H1 (cell line): ENCODE results near the gene RASGEF1C. TPM values are rescaled to one million over a fixed set of nuclear protein-coding genes. Genes with fewer than 3 reads are reported as not detected.

ENCODE experiments used
- CTCF ChIA-PET: fragments of 300-600 bp; sonication (Branson Sonifier 250); formaldehyde crosslinking; loops from one replicate; lab custom pipeline; 2021; ENCODE audit not compliant: partially characterized antibody; lab: Charles Lee
- POLR2A ChIA-PET: fragments of 300-600 bp; sonication (Branson Sonifier 250); formaldehyde crosslinking; loops from one replicate; lab custom pipeline; 2021; ENCODE audit warnings: inconsistent platforms; ENCODE audit not compliant: partially characterized antibody; lab: Charles Lee
- DNase-seq, 2 experiments: peaks; one replicate each; pipeline versions ENCODE4 v3.0.0 to v3.0.0-alpha.2; 2010 to 2022; ENCODE audit warnings: low spot score in 2 of 2, low read depth in 1 of 2, mixed read lengths in 1 of 2
- FAIRE-seq: peaks from 2 replicates; lab custom pipeline; 2011; peaks lifted over from hg19 to GRCh38; lab: Jason Lieb, UNC
- H2AFZ ChIP-seq: 2 replicates; pipeline ENCODE4 v1.8.1; 2012; ENCODE audit warnings: low read length, inconsistent platforms
- H2AK5ac ChIP-seq: 2 replicates; pipeline ENCODE4 v1.6.1; 2013; ENCODE audit warnings: low read depth, low read length
- H2BK120ac ChIP-seq: replicated peaks from 2 replicates; pipeline ENCODE3; 2013; ENCODE audit warnings: low read depth, low read length, inconsistent platforms
- H2BK12ac ChIP-seq: 2 replicates; pipeline ENCODE4 v1.6.1; 2013; ENCODE audit warnings: low read depth, low read length
- H2BK15ac ChIP-seq: 2 replicates; pipeline ENCODE4 v1.6.1; 2013; ENCODE audit warnings: low read length
- H2BK20ac ChIP-seq: 2 replicates; pipeline ENCODE4 v1.6.1; 2013; ENCODE audit warnings: low read length
- H2BK5ac ChIP-seq: 2 replicates; pipeline ENCODE4 v1.6.1; 2013; ENCODE audit warnings: low read depth, low read length
- H3K14ac ChIP-seq: 2 replicates; pipeline ENCODE4 v1.6.1; 2013; ENCODE audit warnings: inconsistent platforms; ENCODE audit not compliant: insufficient read length
- H3K18ac ChIP-seq: 2 replicates; pipeline ENCODE4 v1.6.1; 2013; ENCODE audit warnings: low read length; ENCODE audit errors: extremely low read depth
- H3K23ac ChIP-seq: 2 replicates; pipeline ENCODE4 v1.6.1; 2013; ENCODE audit warnings: inconsistent platforms; ENCODE audit not compliant: insufficient read length
- H3K23me2 ChIP-seq: 2 replicates; pipeline ENCODE4 v1.6.1; 2013; ENCODE audit warnings: low read depth, low read length
- H3K27ac ChIP-seq: 2 replicates; pipeline ENCODE4 v1.6.1; 2011; ENCODE audit warnings: low read depth, low read length, inconsistent platforms
- H3K27me3 ChIP-seq, 4 experiments: replicated peaks in 1 of 4; 1 replicate in 1 of 4; 2 replicates in 3 of 4; pipeline versions ENCODE4 v1.6.1 to v1.8.1; 2011 to 2013; ENCODE audit warnings: low read length in 3 of 4, mild to moderate bottlenecking in 3 of 4, inconsistent platforms in 2 of 4, mixed read lengths in 2 of 4, moderate library complexity in 1 of 4; ENCODE audit not compliant: control insufficient read depth in 3 of 4, insufficient read depth in 3 of 4; ENCODE audit errors: extremely low read depth in 1 of 4
- H3K36me3 ChIP-seq, 4 experiments: 2 replicates each; pipeline versions ENCODE4 v1.6.1 to v1.8.1; 2011 to 2013; ENCODE audit warnings: mild to moderate bottlenecking in 4 of 4, low read length in 3 of 4, moderate library complexity in 2 of 4, control low read depth in 1 of 4, inconsistent platforms in 1 of 4; ENCODE audit not compliant: insufficient read depth in 4 of 4, control insufficient read depth in 2 of 4
- H3K4ac ChIP-seq: replicated peaks from 2 replicates; pipeline ENCODE3; 2013; ENCODE audit warnings: low read length, low read depth, mixed read lengths, inconsistent platforms; ENCODE audit not compliant: insufficient read length
- H3K4me1 ChIP-seq, 4 experiments: replicated peaks in 1 of 4; 1 replicate in 1 of 4; 2 replicates in 3 of 4; pipeline versions ENCODE4 v1.6.1 to v1.8.1; 2011 to 2013; ENCODE audit warnings: low read length in 3 of 4, inconsistent platforms in 2 of 4, mixed read lengths in 1 of 4; ENCODE audit not compliant: insufficient read depth in 4 of 4, control insufficient read depth in 3 of 4
- H3K4me2 ChIP-seq, 2 experiments: 2 replicates each; pipeline versions ENCODE4 v1.6.1 to v1.8.1; 2011 to 2013; ENCODE audit warnings: low read depth in 2 of 2, low read length in 2 of 2, control low read depth in 1 of 2, inconsistent platforms in 1 of 2, mild to moderate bottlenecking in 1 of 2; ENCODE audit not compliant: insufficient read depth in 1 of 2
- H3K4me3 ChIP-seq, 4 experiments: fragments of 200-600, 300-600 bp in 1 of 4; sonication (generic), shearing (Covaris generic), sonication (Bioruptor Twin) in 1 of 4; 2 replicates each; pipeline versions ENCODE4 v1.5.1 to v1.8.1; 2011 to 2016; ENCODE audit warnings: low read length in 4 of 4, low read depth in 3 of 4, control low read depth in 2 of 4, inconsistent platforms in 2 of 4, mild to moderate bottlenecking in 2 of 4, mixed read lengths in 1 of 4, moderate library complexity in 1 of 4; ENCODE audit not compliant: insufficient read depth in 2 of 4; ENCODE audit errors: extremely low read depth in 1 of 4
- H3K56ac ChIP-seq: replicated peaks from 2 replicates; pipeline ENCODE3; 2013; ENCODE audit warnings: low read depth, mild to moderate bottlenecking, mixed read lengths, low read length, inconsistent platforms; ENCODE audit not compliant: insufficient read length
- H3K79me1 ChIP-seq: 2 replicates; pipeline ENCODE4 v1.6.1; 2013; ENCODE audit warnings: low read depth, low read length, control low read depth
- H3K79me2 ChIP-seq, 2 experiments: 2 replicates each; pipeline versions ENCODE4 v1.6.1 to v1.8.1; 2012 to 2013; ENCODE audit warnings: low read length in 2 of 2, mild to moderate bottlenecking in 2 of 2, inconsistent platforms in 1 of 2; ENCODE audit not compliant: insufficient read depth in 2 of 2, control insufficient read depth in 1 of 2
- H3K9ac ChIP-seq, 4 experiments: replicated peaks in 1 of 4; 1 replicate in 1 of 4; 2 replicates in 3 of 4; pipeline versions ENCODE4 v1.6.1 to v1.8.1; 2011 to 2013; ENCODE audit warnings: low read depth in 3 of 4, low read length in 3 of 4, control low read depth in 2 of 4, mild to moderate bottlenecking in 2 of 4, moderate library complexity in 2 of 4, inconsistent platforms in 1 of 4; ENCODE audit errors: extremely low read depth in 1 of 4
- H3K9me3 ChIP-seq, 2 experiments: 2 replicates each; pipeline versions ENCODE4 v1.6.1 to v1.8.1; 2012 to 2013; ENCODE audit warnings: mild to moderate bottlenecking in 2 of 2, moderate library complexity in 2 of 2, control low read depth in 1 of 2, inconsistent platforms in 1 of 2, low read depth in 1 of 2, low read length in 1 of 2, mixed read lengths in 1 of 2; ENCODE audit not compliant: insufficient read depth in 2 of 2
- H4K20me1 ChIP-seq, 2 experiments: replicated peaks in 1 of 2; 2 replicates each; pipeline versions ENCODE3 to v1.8.1; 2011 to 2013; ENCODE audit warnings: inconsistent platforms in 2 of 2, low read length in 2 of 2, mild to moderate bottlenecking in 1 of 2; ENCODE audit not compliant: insufficient read depth in 2 of 2, control insufficient read depth in 1 of 2
- H4K5ac ChIP-seq: 2 replicates; pipeline ENCODE4 v1.6.1; 2013; ENCODE audit warnings: low read length, low read depth, mixed read lengths, inconsistent platforms; ENCODE audit not compliant: insufficient read length
- H4K8ac ChIP-seq: 2 replicates; pipeline ENCODE4 v1.8.0; 2013; ENCODE audit warnings: mild to moderate bottlenecking, moderate library complexity, low read length, inconsistent platforms; ENCODE audit not compliant: insufficient read depth; ENCODE audit errors: extremely low read depth
- H4K91ac ChIP-seq: replicated peaks from 2 replicates; pipeline ENCODE3; 2013; ENCODE audit warnings: low read length, mixed read lengths, inconsistent platforms; ENCODE audit not compliant: insufficient read length
- BRCA1 ChIP-seq: IDR thresholded peaks from 2 replicates; pipeline ENCODE4 v1.6.1; 2012; ENCODE audit warnings: low read depth, low read length, improper control_type of control experiment
- GABPA ChIP-seq: IDR thresholded peaks from 2 replicates; pipeline ENCODE4 v1.6.1; 2011; ENCODE audit warnings: mild to moderate bottlenecking, low read length, moderate library complexity, borderline replicate concordance; ENCODE audit not compliant: insufficient read depth
- JUN ChIP-seq: IDR thresholded peaks from 2 replicates; pipeline ENCODE4 v1.6.1; 2011; ENCODE audit warnings: low read depth, mild to moderate bottlenecking, improper control_type of control experiment, low read length
- POLR2A ChIP-seq, 2 experiments: IDR thresholded peaks; 1 replicate in 1 of 2; 2 replicates in 1 of 2; pipeline ENCODE4 v1.6.1; 2011; ENCODE audit warnings: low read depth in 2 of 2, low read length in 2 of 2, mild to moderate bottlenecking in 2 of 2; ENCODE audit errors: control extremely low read depth in 1 of 2
- SAP30 ChIP-seq: fragments of 300-600 bp; sonication (generic); IDR thresholded peaks from 2 replicates; pipeline ENCODE4 v1.7.1; 2012; ENCODE audit warnings: low read length, moderate library complexity, mild to moderate bottlenecking, inconsistent platforms; ENCODE audit not compliant: insufficient read depth, insufficient replicate concordance
- SUZ12 ChIP-seq: fragments of 200-600 bp; sonication (generic); IDR thresholded peaks from 2 replicates; pipeline ENCODE4 v1.6.1; 2012; ENCODE audit warnings: mild to moderate bottlenecking, inconsistent platforms, low read length, moderate library complexity, mixed read lengths
- TAF7 ChIP-seq: optimal IDR thresholded peaks from 2 replicates; pipeline ENCODE3; 2011; ENCODE audit warnings: low read depth, mild to moderate bottlenecking, inconsistent platforms, low read length, moderate library complexity, borderline replicate concordance
- TBP ChIP-seq: IDR thresholded peaks from 2 replicates; pipeline ENCODE4 v1.6.1; 2011; ENCODE audit warnings: low read depth, low read length, improper control_type of control experiment
- WGBS, 2 experiments: shearing (Covaris generic) in 1 of 2; methylation state at CpG; one replicate each; pipeline versions ENCODE4 v1.1.6 to v1.1.7; 2013 to 2015; ENCODE audit warnings: low lambda C conversion rate in 2 of 2, mixed read lengths in 2 of 2, inconsistent platforms in 1 of 2, low coverage in 1 of 2, missing lambda C conversion rate in 1 of 2; ENCODE audit not compliant: insufficient replicate concordance in 2 of 2, insufficient coverage in 1 of 2, insufficient read length in 1 of 2; ENCODE audit errors: extremely low coverage in 1 of 2, missing lambda C conversion rate in 1 of 2; 5-methylcytosine and 5-hydroxymethylcytosine counted together
- polyA plus RNA-seq, 7 experiments: library from polyadenylated mRNA; depleted of rRNA in 3 of 7; stranded (reverse) in 5 of 7; unstranded in 2 of 7; fragments of >200 nt in 5 of 7; fragments of 200-250 nt in 2 of 7; gene quantifications; 1 replicate in 5 of 7; 2 replicates in 1 of 7; 4 replicates in 1 of 7; pipeline versions ENCODE4 v1.2.1 to v1.2.3, GENCODE V29; 2011 to 2013; ENCODE audit warnings: missing spikeins in 2 of 7, mixed read lengths in 2 of 7
- total RNA-seq: library from RNA; stranded (reverse); fragmentation: NEBNext Ultra II Directional; extraction: Animal tissue kit (Norgen Biotek cat#: 25700); gene quantifications from 2 replicates; pipeline ENCODE4 v1.2.1, GENCODE V29; 2021

Gene RASGEF1C
- total and polyA plus RNA-seq, 2 of the 8 experiments (the other 6 are each of a cell fraction or from before 2014, with no cell fraction given), result 0.26 to 0.61 TPM

DNA sequence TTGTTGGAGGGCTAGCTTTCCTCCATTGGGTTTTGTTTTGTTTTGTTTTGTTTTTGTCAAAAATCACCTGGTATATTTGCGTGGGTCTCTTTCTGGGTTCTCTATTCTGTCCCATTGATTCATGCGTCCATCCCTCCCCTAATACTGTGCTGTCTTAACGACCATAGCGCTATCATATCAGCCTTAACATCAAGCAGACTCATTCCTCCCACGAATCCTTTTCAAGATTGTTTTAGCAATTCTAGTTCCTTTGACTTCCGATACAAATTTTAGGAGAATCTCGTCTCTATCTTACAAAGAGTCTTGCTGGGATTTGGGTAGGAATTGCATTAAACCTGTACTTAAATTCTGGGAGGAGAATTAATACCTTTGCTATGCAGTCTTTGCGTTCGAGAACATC, 106.4 kb downstream of the RASGEF1C start:
- Histone ChIP-seq H2AFZ (no peak overlapping the region), H3K14ac (no peak overlapping the region), H3K27me3 (no peaks in the 10 kb centered on the region), H3K18ac (no peak overlapping the region), H4K91ac (no peak overlapping the region), H2BK15ac (no peak overlapping the region), H3K23me2 (no peaks in the 10 kb centered on the region), H3K4me2 (no peak overlapping the region), H3K4ac (no peak overlapping the region), H4K8ac (no peak overlapping the region), H3K9ac (no peak overlapping the region), H3K56ac (no peak overlapping the region), H2BK5ac (no peak overlapping the region), H3K36me3 (no peaks in the 10 kb centered on the region), H3K79me1 (no peaks in the 10 kb centered on the region), H2BK20ac (no peak overlapping the region), H2AK5ac (no peak overlapping the region), H4K20me1 (no peaks in the 10 kb centered on the region), H2BK120ac (no peak overlapping the region), H2BK12ac (no peak overlapping the region), H3K9me3 (peaks cover 3 to 14% of the 10 kb centered on the region in 2 experiments; a peak in 3 of 4 replicates), H3K27ac (no peak overlapping the region), H3K79me2 (no peaks in the 10 kb centered on the region), H4K5ac (no peak overlapping the region), H3K4me1 (no peaks in the 10 kb centered on the region), H3K23ac (no peak overlapping the region)
- DNase-seq (no peak), FAIRE-seq (no peak)
- ChIA-PET POLR2A (no interaction called here), CTCF (no interaction called here)
- TF ChIP-seq SUZ12, result no peak
- TF ChIP-seq TBP, result no peak
- no peak for TF ChIP-seq TAF7
- no peak for TF ChIP-seq GABPA
- no peak for TF ChIP-seq BRCA1
- no peak for TF ChIP-seq JUN
- no peak for TF ChIP-seq SAP30
- no peak for TF ChIP-seq POLR2A (IDR thresholded peaks at IDR 0.05; ENCODE audit: control extremely low read depth in 1 of 2, low read depth in 2 of 2, low read length in 2 of 2)
- TF ChIP-seq, all 59 proteins: peak for 0
- no peak overlapping the region for H3K4me3 ChIP-seq
- WGBS, 2 experiments, result 90% methylated on average over 9 of the region's 9 CpGs; no CpG with 5 or more reads in 1 of the 2 experiments
